H9 (cell line): Measurements from ENCODE around the gene EPHA8. TPM values are rescaled to one million over a fixed set of nuclear protein-coding genes. Genes with fewer than 3 reads are reported as not detected.

Experiments
- DNase-seq: peaks from one replicate; pipeline ENCODE4 v3.0.0-alpha.2; 2017
- H2AFZ ChIP-seq: one replicate; pipeline ENCODE4 v1.6.1; 2013; ENCODE audit warnings: mild to moderate bottlenecking, low read length, control low read depth, moderate library complexity
- H2AK5ac ChIP-seq: 2 replicates; pipeline ENCODE4 v1.6.1; 2013; ENCODE audit warnings: low read length, control low read depth, mixed read lengths; ENCODE audit not compliant: insufficient read length
- H2BK120ac ChIP-seq: one replicate; pipeline ENCODE4 v1.6.1; 2013; ENCODE audit warnings: low read depth, mild to moderate bottlenecking, low read length, control low read depth, inconsistent platforms; ENCODE audit not compliant: poor library complexity, severe bottlenecking
- H2BK12ac ChIP-seq: 2 replicates; pipeline ENCODE4 v1.6.1; 2013; ENCODE audit warnings: low read length, control low read depth, mixed read lengths, low read depth; ENCODE audit not compliant: insufficient read length
- H2BK15ac ChIP-seq: 2 replicates; pipeline ENCODE4 v1.6.1; 2013; ENCODE audit warnings: low read depth, low read length, control low read depth
- H2BK20ac ChIP-seq: one replicate; pipeline ENCODE4 v1.6.1; 2013; ENCODE audit warnings: low read depth, mild to moderate bottlenecking, low read length, control low read depth, inconsistent platforms; ENCODE audit not compliant: poor library complexity, severe bottlenecking
- H2BK5ac ChIP-seq: 2 replicates; pipeline ENCODE4 v1.6.1; 2013; ENCODE audit warnings: low read length, control low read depth, mixed read lengths; ENCODE audit not compliant: insufficient read length
- H3K14ac ChIP-seq: 2 replicates; pipeline ENCODE4 v1.6.1; 2013; ENCODE audit warnings: low read length, control low read depth; ENCODE audit not compliant: insufficient read depth
- H3K18ac ChIP-seq: 2 replicates; pipeline ENCODE4 v1.6.1; 2013; ENCODE audit warnings: low read depth, mild to moderate bottlenecking, mixed read lengths, low read length, control low read depth; ENCODE audit not compliant: insufficient read length
- H3K23ac ChIP-seq: 2 replicates; pipeline ENCODE4 v1.6.1; 2013; ENCODE audit warnings: low read length, control low read depth, mixed read lengths, low read depth; ENCODE audit not compliant: insufficient read length
- H3K23me2 ChIP-seq: 2 replicates; pipeline ENCODE4 v1.6.1; 2013; ENCODE audit warnings: low read depth, mild to moderate bottlenecking, mixed read lengths, low read length, control low read depth; ENCODE audit not compliant: insufficient read length, poor library complexity, severe bottlenecking
- H3K27ac ChIP-seq: 2 replicates; pipeline ENCODE4 v1.5.1; 2013; ENCODE audit warnings: low read length, control low read depth, mixed read lengths, low read depth; ENCODE audit not compliant: insufficient read length
- H3K27me3 ChIP-seq: 2 replicates; pipeline ENCODE4 v1.6.1; 2013; ENCODE audit warnings: low read length, control low read depth, inconsistent platforms; ENCODE audit not compliant: insufficient read depth
- H3K4ac ChIP-seq: 2 replicates; pipeline ENCODE4 v1.6.1; 2013; ENCODE audit warnings: low read depth, mild to moderate bottlenecking, control low read depth, inconsistent platforms, low read length, moderate library complexity
- H3K4me1 ChIP-seq: 2 replicates; pipeline ENCODE4 v1.6.1; 2013; ENCODE audit warnings: low read length, control low read depth, inconsistent platforms; ENCODE audit not compliant: insufficient read depth
- H3K4me2 ChIP-seq: 2 replicates; pipeline ENCODE4 v1.6.1; 2013; ENCODE audit warnings: low read length, control low read depth, mixed read lengths; ENCODE audit not compliant: insufficient read length, insufficient read depth
- H3K56ac ChIP-seq: 2 replicates; pipeline ENCODE4 v1.6.1; 2013; ENCODE audit warnings: low read depth, mild to moderate bottlenecking, mixed read lengths, low read length, control low read depth; ENCODE audit not compliant: insufficient read length
- H3K79me1 ChIP-seq: 2 replicates; pipeline ENCODE4 v1.6.1; 2013; ENCODE audit warnings: low read depth, mild to moderate bottlenecking, moderate library complexity, low read length, control low read depth, inconsistent platforms; ENCODE audit not compliant: insufficient read depth, poor library complexity, severe bottlenecking
- H3K79me2 ChIP-seq: 2 replicates; pipeline ENCODE4 v1.6.1; 2013; ENCODE audit warnings: low read length, control low read depth, inconsistent platforms; ENCODE audit not compliant: insufficient read depth
- H3K9ac ChIP-seq: 2 replicates; pipeline ENCODE4 v1.6.1; 2013; ENCODE audit warnings: low read length, control low read depth, mixed read lengths; ENCODE audit not compliant: insufficient read length; ENCODE audit errors: extremely low read depth
- H3K9me3 ChIP-seq: one replicate; pipeline ENCODE4 v1.6.1; 2013; ENCODE audit warnings: low read depth, low read length, inconsistent platforms; ENCODE audit not compliant: control insufficient read depth
- H3T11ph ChIP-seq: one replicate; pipeline ENCODE4 v1.6.1; 2013; ENCODE audit warnings: mild to moderate bottlenecking, low read length, control low read depth, inconsistent platforms
- H4K20me1 ChIP-seq: one replicate; pipeline ENCODE4 v1.6.1; 2013; ENCODE audit not compliant: control insufficient read depth, insufficient read length, insufficient read depth
- H4K5ac ChIP-seq: 2 replicates; pipeline ENCODE4 v1.6.1; 2013; ENCODE audit warnings: low read depth, mild to moderate bottlenecking, mixed read lengths, low read length, control low read depth; ENCODE audit not compliant: insufficient read length
- H4K8ac ChIP-seq: replicated peaks from 2 replicates; pipeline ENCODE4 v1.6.1; 2013; ENCODE audit warnings: low read length, control low read depth, mixed read lengths, low read depth; ENCODE audit not compliant: insufficient read length
- H4K91ac ChIP-seq: 2 replicates; pipeline ENCODE4 v1.6.1; 2013; ENCODE audit warnings: low read depth, mild to moderate bottlenecking, moderate library complexity, mixed read lengths, low read length, control low read depth; ENCODE audit not compliant: insufficient read length
- H3K27ac Mint-ChIP-seq, 3 experiments: 2 replicates in 2 of 3; 3 replicates in 1 of 3; pipeline ENCODE4 v1.8.0; 2020 to 2021; ENCODE audit warnings: mixed read lengths in 3 of 3, mild to moderate bottlenecking in 1 of 3, moderate library complexity in 1 of 3
- H3K27me3 Mint-ChIP-seq: 2 replicates; pipeline ENCODE4 v1.8.0; 2021; ENCODE audit warnings: low read depth, mild to moderate bottlenecking, moderate library complexity, mixed read lengths
- H3K36me3 Mint-ChIP-seq, 3 experiments: 2 replicates in 2 of 3; 3 replicates in 1 of 3; pipeline ENCODE4 v1.8.0; 2020 to 2021; ENCODE audit warnings: low read depth in 3 of 3, mixed read lengths in 3 of 3; ENCODE audit not compliant: insufficient read depth in 1 of 3
- H3K4me1 Mint-ChIP-seq, 2 experiments: 2 replicates each; pipeline ENCODE4 v1.8.0; 2020; ENCODE audit warnings: mixed read lengths in 2 of 2
- H3K4me3 Mint-ChIP-seq, 2 experiments: 2 replicates in 1 of 2; 3 replicates in 1 of 2; pipeline ENCODE4 v1.8.0; 2020 to 2021; ENCODE audit warnings: mild to moderate bottlenecking in 2 of 2, mixed read lengths in 2 of 2, moderate library complexity in 1 of 2
- H3K9me3 Mint-ChIP-seq, 2 experiments: 2 replicates in 1 of 2; 3 replicates in 1 of 2; pipeline ENCODE4 v1.8.0; 2020; ENCODE audit warnings: mild to moderate bottlenecking in 2 of 2, mixed read lengths in 2 of 2, moderate library complexity in 1 of 2
- CTCF ChIP-seq: fragments of 200-600 bp; sonication (generic); conservative IDR thresholded peaks from 3 replicates; pipeline ENCODE4 v1.8.0; 2021; ENCODE audit warnings: antibody characterized with exemption, mild to moderate bottlenecking
- WGBS: extraction: QIAGEN DNeasy Blood & Tissue Kit; methylation state at CpG from one replicate; pipeline ENCODE4 v1.1.7; 2013; ENCODE audit warnings: missing lambda C conversion rate, low lambda C conversion rate, mixed read lengths; ENCODE audit not compliant: insufficient read length; ENCODE audit errors: extremely low coverage; 5-methylcytosine and 5-hydroxymethylcytosine counted together
- total RNA-seq: library from RNA; stranded (reverse); gene quantifications from 2 replicates; pipeline ENCODE4 v1.2.1, GENCODE V29; 2021

EPHA8 gene
- total RNA-seq, 1 experiment from 2014 or later = 3.4 TPM

GRCh38 chr1:22572818-22573217 lies 9.5 kb downstream of the EPHA8 start:
- Histone ChIP-seq H4K8ac (no peak overlapping the region), H4K5ac (no peak overlapping the region), H3K9me3 (peaks cover under 1% of the 10 kb centered on the region), H3T11ph (no peak overlapping the region), H3K27ac (no peak overlapping the region), H4K91ac (no peak overlapping the region), H3K23ac (no peak overlapping the region), H3K9ac (no peak overlapping the region), H4K20me1 (no peaks in the 10 kb centered on the region), H2BK12ac (no peak overlapping the region), H2BK20ac (no peak overlapping the region), H2BK5ac (no peak overlapping the region), H3K4me1 (0 out of 2 replicates have a peak, but pooled peaks cover 2% of the 10 kb centered on the region), H3K79me2 (no peaks in the 10 kb centered on the region), H3K27me3 (no peaks in the 10 kb centered on the region), H3K56ac (no peak overlapping the region), H2BK15ac (no peak overlapping the region), H2BK120ac (no peak overlapping the region), H3K18ac (no peak overlapping the region), H3K14ac (no peak overlapping the region), H3K79me1 (no peaks in the 10 kb centered on the region), H3K4me2 (no peak overlapping the region), H3K23me2 (no peaks in the 10 kb centered on the region), H2AFZ (no peak overlapping the region), H2AK5ac (no peak overlapping the region), H3K4ac (no peak overlapping the region)
- no peak for DNase-seq
- peaks cover 3 to 4% of the 10 kb centered on the region in 2 experiments for H3K9me3 Mint-ChIP-seq
- peaks cover 7 to 23% of the 10 kb centered on the region in 2 experiments for H3K4me1 Mint-ChIP-seq
- no peak overlapping the region for H3K27ac Mint-ChIP-seq
- WGBS = no CpG with 5 or more reads among the region's 9 CpGs
- H3K36me3 Mint-ChIP-seq = peaks cover 0 to 4% (median 0%) of the 10 kb centered on the region in 3 experiments; a peak in 4 of 7 replicates
- H3K27me3 Mint-ChIP-seq = no peaks in the 10 kb centered on the region; the same call in 1 of the 2 replicates
- TF ChIP-seq CTCF = no peak
- no peak overlapping the region for H3K4me3 Mint-ChIP-seq
